ENCODE results near the gene KIR3DL1.
"Not testable (repeated sequence)": the region's sequence is repeated elsewhere in the genome, so short reads cannot be mapped to it uniquely, and the experiment has no call there.

KIR3DL1 gene

DNA sequence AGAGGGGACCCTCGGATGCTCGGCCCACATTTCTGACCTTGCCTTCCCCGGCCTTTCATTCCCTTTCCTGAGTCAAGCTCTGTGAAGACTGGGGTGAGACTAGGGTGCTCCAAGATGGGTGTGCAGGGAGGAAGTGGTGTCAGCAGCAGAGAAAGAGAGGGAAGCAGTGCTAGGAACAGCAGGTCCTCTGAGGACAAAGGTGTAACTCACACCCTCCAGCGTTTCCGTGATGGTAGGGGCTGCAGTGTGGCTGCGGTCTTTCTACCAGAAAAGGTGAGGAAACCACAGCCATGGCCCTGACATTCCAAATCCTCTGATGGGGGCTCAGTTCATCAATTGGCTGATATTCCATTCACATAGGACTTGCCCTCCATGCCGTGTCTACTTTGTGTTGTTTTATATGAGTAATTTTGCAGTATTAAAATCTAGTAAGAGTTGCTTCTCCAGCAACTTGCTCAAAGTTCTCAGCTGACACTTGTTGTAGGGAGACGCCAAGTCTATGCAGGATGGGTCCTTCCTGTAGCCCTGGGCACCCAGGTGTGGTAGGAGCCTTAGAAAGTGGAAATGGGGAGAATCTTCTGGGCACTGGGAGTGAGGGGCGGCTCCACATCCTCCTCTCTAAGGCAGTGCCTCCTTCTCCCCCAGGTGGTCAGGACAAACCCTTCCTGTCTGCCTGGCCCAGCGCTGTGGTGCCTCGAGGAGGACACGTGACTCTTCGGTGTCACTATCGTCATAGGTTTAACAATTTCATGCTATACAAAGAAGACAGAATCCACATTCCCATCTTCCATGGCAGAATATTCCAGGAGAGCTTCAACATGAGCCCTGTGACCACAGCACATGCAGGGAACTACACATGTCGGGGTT, 1.6 kb downstream of the KIR3DL1 start:
- no peak for DNase-seq

DNA sequence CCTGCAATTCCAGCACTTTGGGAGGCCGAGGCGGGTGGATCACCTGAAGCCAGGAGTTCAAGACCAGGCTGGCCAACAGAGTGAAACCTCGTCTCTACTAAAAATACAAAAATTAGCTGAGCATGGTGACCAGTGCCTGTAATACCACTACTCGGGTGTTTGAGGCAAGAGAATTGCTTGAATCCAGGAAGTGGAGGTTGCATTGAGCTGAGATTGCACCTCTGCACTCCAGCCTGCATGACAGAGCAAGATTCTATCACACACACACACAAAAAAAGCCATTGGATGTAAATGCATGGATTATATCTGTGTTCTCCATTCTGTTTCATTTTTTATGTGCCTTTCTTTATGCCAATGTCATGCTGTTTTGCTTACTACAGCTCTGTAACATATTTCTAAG, 8.1 kb downstream of the KIR3DL1 start:
- DNase-seq: not testable (repeated sequence)

- DNase-seq: not testable (repeated sequence)
Measured at GRCh38 chr19:54825326-54825725, 9.1 kb downstream of the KIR3DL1 start.

DNA sequence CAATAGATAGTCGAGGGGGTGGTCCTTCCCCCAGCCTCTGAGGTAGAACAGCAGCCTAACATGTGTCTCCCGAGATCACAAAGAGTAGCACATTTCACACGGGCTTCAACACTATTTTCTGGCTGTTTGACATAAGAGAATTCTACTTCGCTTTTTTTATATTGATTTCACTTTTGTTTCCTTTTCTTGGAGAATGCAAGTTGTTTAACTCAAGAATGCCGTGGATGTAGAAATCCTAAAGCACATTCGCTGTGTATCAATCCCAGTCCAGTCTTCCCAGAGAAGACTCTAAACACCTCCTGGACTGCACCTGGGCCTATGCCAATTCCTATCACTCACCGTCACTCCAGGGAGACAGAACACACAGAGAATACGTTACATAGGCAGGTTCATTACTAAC, 11.8 kb downstream of the KIR3DL1 start:
- DNase-seq: not testable (repeated sequence)

DNA sequence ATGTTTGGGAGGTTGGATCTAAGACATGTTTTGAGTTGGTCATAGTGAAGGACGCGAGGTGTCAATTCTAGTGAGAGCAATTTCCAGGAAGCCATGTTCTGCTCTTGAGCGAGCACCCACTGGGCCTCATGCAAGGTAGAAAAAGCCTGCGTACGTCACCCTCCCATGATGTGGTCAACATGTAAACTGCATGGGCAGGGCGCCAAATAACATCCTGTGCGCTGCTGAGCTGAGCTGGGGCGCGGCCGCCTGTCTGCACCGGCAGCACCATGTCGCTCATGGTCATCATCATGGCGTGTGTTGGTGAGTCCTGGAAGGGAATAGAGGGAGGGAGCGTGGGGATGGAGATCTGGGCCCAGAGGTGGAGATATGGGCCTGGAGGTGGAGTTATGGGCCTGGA, 16.2 kb downstream of the KIR3DL1 start, which contains the start of gene KIR2DS4:
Gene KIR2DS4, plus strand, starts transcription at position 181 of the 400 bp plus-strand sequence.
- DNase-seq: not testable (repeated sequence)

- not testable (repeated sequence) for DNase-seq
Measured at GRCh38 chr19:54835126-54835525, 18.9 kb downstream of the KIR3DL1 start.

GRCh38 chr19:54837522-54837921, 21.3 kb downstream of the KIR3DL1 start:
- DNase-seq: not testable (repeated sequence)

DNA sequence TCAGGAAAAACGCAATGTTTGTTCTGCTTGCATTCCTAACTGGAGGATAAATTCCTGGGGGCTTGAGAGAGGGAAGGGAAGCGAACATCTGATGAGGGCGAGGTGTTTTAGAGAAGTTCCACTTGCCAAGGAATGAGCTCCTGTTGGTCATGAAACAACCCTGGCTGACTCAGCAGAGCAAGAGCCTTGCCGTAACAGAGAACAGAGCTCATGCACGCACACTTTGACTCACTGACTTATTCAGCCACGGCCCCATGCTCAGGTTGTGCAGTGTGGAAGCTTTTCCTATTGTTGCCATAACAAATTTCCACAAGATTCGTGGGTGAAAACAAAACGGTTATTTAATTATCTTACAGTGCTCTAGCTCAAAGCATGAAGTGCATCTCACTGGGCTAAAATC, 26.9 kb downstream of the KIR3DL1 start:
- not testable (repeated sequence) for DNase-seq

- not testable (repeated sequence) for DNase-seq
Measured at GRCh38 chr19:54850061-54850640, 33.9 kb downstream of the KIR3DL1 start, which contains the start of gene KIR3DL2. Gene KIR3DL2 (plus strand): TSS chr19:54850443. CDS start chr19:54850476, 33 bp downstream.

DNA sequence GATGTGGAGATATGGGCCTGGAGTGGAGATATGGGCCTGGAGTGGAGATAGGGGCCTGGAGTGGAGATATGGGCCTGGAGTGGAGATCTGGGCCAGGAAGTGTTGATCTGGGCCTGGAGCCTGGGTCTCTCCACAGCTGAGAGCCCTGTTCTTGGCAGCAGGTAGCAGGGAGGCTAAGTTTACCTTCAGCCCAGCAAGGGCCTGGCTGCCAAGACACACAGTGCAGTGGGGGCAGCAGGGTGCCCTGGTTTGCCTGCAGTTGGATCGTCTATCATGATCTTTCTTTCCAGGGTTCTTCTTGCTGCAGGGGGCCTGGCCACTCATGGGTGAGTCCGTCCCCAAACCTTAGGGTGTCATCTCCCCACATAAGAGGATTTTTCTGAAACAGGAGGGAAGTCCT, 34.7 kb downstream of the KIR3DL1 start:
- no peak for DNase-seq

DNA sequence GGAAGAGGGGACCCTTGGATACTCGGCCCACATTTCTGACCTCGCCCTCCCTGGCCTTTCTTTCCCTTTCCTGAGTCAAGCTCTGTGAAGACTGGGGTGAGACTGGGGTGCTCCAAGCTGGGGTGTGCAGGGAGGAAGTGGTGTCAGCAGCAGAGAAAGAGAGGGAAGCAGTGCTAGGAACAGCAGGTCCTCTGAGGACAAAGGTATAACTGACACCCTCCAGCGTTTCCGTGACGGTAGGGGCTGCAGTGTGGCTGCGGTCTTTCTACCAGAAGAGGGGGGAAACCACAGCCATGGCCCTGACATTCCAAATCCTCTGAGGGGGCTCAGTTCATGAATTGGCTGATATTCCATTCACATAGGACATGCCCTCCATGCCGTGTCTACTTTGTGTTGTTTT, 35.1 kb downstream of the KIR3DL1 start:
- DNase-seq: no peak

DNA sequence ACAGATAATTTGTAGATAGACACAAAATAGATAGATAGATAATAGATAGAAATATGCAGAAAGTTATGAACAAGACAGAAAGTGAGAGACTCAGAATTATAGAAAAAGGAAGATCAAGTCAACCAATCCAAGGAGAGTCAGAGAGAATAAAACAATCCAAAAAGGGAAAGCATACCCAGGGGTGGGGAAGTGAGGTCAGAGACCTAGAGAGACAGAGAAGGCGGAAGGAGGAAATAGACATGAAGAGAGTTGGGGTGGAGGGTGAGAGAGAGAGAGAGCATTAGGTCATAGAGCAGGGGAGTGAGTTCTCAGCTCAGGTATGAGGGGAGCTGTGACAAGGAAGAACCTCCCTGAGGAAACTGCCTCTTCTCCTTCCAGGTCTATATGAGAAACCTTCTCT, 39.0 kb downstream of the KIR3DL1 start:
- DNase-seq: not testable (repeated sequence)

GRCh38 chr19:54858476-54858875, 42.2 kb downstream of the KIR3DL1 start:
- not testable (repeated sequence) for DNase-seq

DNA sequence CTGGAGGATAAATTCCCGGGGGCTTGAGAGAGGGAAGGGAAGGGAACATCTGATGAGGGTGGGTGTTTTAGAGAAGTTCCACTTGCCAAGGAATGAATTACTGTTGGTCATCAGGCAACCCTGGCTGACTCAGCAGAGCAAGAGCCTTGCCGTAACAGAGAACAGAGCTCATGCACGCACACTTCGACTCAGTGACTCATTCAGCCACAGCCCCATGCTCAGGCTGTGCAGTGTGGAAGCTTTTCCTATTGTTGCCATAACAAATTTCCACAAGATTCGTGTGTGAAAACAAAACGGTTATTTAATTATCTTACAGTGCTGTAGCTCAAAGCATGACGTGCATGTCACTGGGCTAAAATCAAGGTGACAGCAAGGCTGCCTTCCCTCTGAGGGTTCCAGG, 43.2 kb downstream of the KIR3DL1 start:
- not testable (repeated sequence) for DNase-seq

- not testable (repeated sequence) for DNase-seq
Measured at GRCh38 chr19:54863459-54863858, 47.2 kb downstream of the KIR3DL1 start.

DNA sequence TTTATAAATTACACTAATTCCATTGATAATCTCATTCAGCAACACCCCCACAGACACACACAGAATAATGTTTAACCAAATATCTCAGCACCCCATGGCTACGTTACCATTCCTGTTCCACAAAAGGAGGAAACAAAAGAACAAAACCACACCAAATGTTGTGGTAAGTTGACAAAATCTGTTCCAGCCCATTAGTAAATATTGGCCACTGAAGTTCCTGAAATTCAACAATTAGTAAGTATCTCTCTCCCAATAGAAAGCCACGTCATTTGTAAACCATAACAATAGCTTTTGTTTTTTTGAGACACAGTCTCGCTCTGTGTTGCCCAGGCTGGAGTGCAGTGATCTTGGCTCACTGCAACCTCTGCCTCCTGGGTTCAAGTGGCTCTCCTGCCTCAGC, 55.4 kb downstream of the KIR3DL1 start:
- DNase-seq: no peak

- DNase-seq: no peak
Measured at GRCh38 chr19:54873990-54874389, 57.7 kb downstream of the KIR3DL1 start, which contains the start of gene FCAR. Gene FCAR (plus strand): TSS chr19:54874235. CDS start chr19:54874290, 55 bp downstream.

GRCh38 chr19:54875506-54875905, 59.2 kb downstream of the KIR3DL1 start:
- DNase-seq: no peak

- no peak for DNase-seq
Measured at GRCh38 chr19:54877471-54877870, 61.2 kb downstream of the KIR3DL1 start.
